Psoas muscle (tissue), 8 donors: Measurements from ENCODE around the gene ITGB5. TPM values are rescaled to one million over a fixed set of nuclear protein-coding genes. Genes with fewer than 3 reads are reported as not detected.
A peak's percentile ranks its signal among the peaks of the same experiment; 100 is the strongest.

Experiments used
- ATAC-seq, 4 donors: fragments of 200-7000 bp; cut with Tn5 transposase; one replicate each; pipeline ENCODE4 v1.9.1; 2020; ENCODE audit warnings: moderate library complexity in 3 of 4, mild to moderate bottlenecking in 2 of 4
- DNase-seq, 2 donors: peaks; one replicate each; pipeline ENCODE4 v3.0.0-alpha.2; 2020
- H3K27ac ChIP-seq: fragments of 200-600 bp; one replicate; pipeline ENCODE4 v1.8.0; 2022
- H3K27me3 ChIP-seq, 3 donors: fragments of 200-600 bp in 1 of 3; one replicate each; pipeline versions ENCODE4 v1.6.1 to v1.8.0; 2013 to 2022; ENCODE audit warnings: low read length in 2 of 3, mild to moderate bottlenecking in 2 of 3, moderate library complexity in 1 of 3; ENCODE audit not compliant: insufficient read depth in 3 of 3
- H3K36me3 ChIP-seq, 2 donors: fragments of 200-600 bp in 1 of 2; one replicate each; pipeline versions ENCODE4 v1.6.1 to v1.8.0; 2013 to 2022; ENCODE audit warnings: low read depth in 1 of 2, mild to moderate bottlenecking in 1 of 2, moderate library complexity in 1 of 2; ENCODE audit not compliant: insufficient read depth in 1 of 2
- H3K4me1 ChIP-seq: fragments of 200-600 bp; one replicate; pipeline ENCODE4 v1.8.0; 2022
- H3K4me3 ChIP-seq: fragments of 200-600 bp; one replicate; pipeline ENCODE4 v1.8.0; 2022; ENCODE audit warnings: mild to moderate bottlenecking
- H3K9me3 ChIP-seq: fragments of 200-600 bp; one replicate; pipeline ENCODE4 v1.8.0; 2022
- WGBS, 3 donors: extraction: QIAGEN DNeasy Blood & Tissue Kit; methylation state at CpG; one replicate each; pipeline versions ENCODE4 v1.1.6 to v1.1.7; 2013; 5-methylcytosine and 5-hydroxymethylcytosine counted together
- intact Hi-C, 2 donors: fragments of 100-400 bp; cut with DNase I; formaldehyde crosslinking; loops; one replicate each; pipeline versions ENCODE4 v1.11.0 to v1.14.2; 2022
- polyA plus RNA-seq, 3 donors: library from polyadenylated mRNA; stranded (reverse); fragments of 200-250 nt; gene quantifications; one replicate each; pipeline ENCODE4 v1.2.3, GENCODE V29; 2013
- total RNA-seq, 4 donors: library from RNA; stranded (reverse); fragmentation: NEBNext Ultra II Directional in 2 of 4; extraction: Animal tissue kit (Norgen Biotek cat#: 25700) in 2 of 4; gene quantifications; one replicate each; pipeline versions ENCODE4 v1.2.1 to v1.2.4, GENCODE V29; 2021 to 2023
- TF ChIP-seq, protein P1 (sequence below): fragments of 200-600 bp; IDR thresholded peaks from one replicate; pipeline ENCODE4 v1.8.0; 2022; ENCODE audit warnings: antibody characterized with exemption
- donor health status: healthy with polysubstance abuse.
- donor health status: DM: no; HTN: no; CAD: no; lungs with moderate emphysema.
- donor health status: Bipolar disorder and iron deficiency.
- donor health status: healthy.
- donor health status: DM: yes; HTN: yes; CAD: no.
- donor health status: DM: no; HTN: no; CAD: no.
- donor health status: DM: no; HTN: no; CAD: no.
- donor health status: DM: yes; HTN: yes; CAD: no.

ITGB5 gene
- total and polyA plus RNA-seq, 7 donors: 19.3 to 61.5 (median 37.5) TPM

DNA sequence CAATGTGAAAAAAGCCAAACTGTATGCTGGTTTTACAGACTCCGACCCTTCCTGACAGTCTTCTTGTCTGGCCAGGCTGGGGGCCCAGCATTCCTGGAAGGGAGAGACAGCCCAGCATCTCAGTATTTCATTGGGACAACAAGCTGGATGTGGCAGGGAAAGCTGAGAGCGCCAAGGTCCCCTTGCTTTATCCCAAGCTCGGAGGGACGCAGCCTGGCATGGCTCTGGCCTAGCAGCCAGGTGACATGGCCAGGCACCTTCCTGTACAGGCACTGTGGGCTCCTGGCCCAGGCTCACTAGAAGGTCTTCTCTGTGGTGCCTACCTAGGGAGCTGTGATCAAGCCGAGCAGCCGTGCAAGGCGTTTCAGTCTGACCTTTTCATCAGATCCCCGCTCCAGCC lies 124.0 kb downstream of the ITGB5 start:
- Histone ChIP-seq H3K4me3 (no peak overlapping the region), H3K9me3 (no peaks in the 10 kb centered on the region), H3K27me3 (no peaks in the 10 kb centered on the region), H3K36me3 (peaks cover 0 to 55% of the 10 kb centered on the region in 2 donors), H3K27ac (no peak overlapping the region), H3K4me1 (peaks cover 8% of the 10 kb centered on the region)
- TF ChIP-seq, protein P1, sequence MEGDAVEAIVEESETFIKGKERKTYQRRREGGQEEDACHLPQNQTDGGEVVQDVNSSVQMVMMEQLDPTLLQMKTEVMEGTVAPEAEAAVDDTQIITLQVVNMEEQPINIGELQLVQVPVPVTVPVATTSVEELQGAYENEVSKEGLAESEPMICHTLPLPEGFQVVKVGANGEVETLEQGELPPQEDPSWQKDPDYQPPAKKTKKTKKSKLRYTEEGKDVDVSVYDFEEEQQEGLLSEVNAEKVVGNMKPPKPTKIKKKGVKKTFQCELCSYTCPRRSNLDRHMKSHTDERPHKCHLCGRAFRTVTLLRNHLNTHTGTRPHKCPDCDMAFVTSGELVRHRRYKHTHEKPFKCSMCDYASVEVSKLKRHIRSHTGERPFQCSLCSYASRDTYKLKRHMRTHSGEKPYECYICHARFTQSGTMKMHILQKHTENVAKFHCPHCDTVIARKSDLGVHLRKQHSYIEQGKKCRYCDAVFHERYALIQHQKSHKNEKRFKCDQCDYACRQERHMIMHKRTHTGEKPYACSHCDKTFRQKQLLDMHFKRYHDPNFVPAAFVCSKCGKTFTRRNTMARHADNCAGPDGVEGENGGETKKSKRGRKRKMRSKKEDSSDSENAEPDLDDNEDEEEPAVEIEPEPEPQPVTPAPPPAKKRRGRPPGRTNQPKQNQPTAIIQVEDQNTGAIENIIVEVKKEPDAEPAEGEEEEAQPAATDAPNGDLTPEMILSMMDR: no peak
- intact Hi-C loops: no loop called here
- WGBS, 3 donors: 92 to 95% (median 94%) methylated on average over 8 of the region's 8 CpGs
- DNase-seq: no peak
- ATAC-seq: no peak

DNA sequence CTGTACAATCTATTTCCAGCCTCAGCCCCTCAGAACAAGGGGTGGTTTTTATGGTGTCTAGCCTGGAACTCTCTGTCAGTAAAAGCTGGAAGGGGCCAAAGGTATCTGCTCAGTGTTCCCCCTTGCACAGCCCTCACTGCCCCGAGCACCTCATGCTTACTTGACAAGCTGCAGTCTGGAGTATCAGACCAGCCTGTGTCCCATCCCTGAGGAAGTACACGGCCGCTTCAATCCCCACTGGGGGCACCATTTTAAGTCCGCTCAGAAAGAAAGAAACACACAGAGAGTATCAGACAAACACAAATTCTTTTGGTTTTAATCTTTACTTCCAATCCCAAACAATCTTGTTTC lies 124.5 kb downstream of the ITGB5 start:
- Histone ChIP-seq H3K36me3 (peaks cover 0 to 50% of the 10 kb centered on the region in 2 donors), H3K4me3 (no peak overlapping the region), H3K4me1 (peaks cover 8% of the 10 kb centered on the region), H3K9me3 (no peaks in the 10 kb centered on the region), H3K27ac (no peak overlapping the region), H3K27me3 (no peaks in the 10 kb centered on the region)
- TF ChIP-seq, protein P1: no peak
- 90 to 94% (median 93%) methylated on average over 4 of the region's 4 CpGs for WGBS, 3 donors
- ATAC-seq: no peak
- no peak for DNase-seq
- intact Hi-C loops: loop anchor here in 1 of 2 donors (1.0 kb wide), 1 partner anchor 139 kb away; no protein-coding TSS in a partner anchor

DNA sequence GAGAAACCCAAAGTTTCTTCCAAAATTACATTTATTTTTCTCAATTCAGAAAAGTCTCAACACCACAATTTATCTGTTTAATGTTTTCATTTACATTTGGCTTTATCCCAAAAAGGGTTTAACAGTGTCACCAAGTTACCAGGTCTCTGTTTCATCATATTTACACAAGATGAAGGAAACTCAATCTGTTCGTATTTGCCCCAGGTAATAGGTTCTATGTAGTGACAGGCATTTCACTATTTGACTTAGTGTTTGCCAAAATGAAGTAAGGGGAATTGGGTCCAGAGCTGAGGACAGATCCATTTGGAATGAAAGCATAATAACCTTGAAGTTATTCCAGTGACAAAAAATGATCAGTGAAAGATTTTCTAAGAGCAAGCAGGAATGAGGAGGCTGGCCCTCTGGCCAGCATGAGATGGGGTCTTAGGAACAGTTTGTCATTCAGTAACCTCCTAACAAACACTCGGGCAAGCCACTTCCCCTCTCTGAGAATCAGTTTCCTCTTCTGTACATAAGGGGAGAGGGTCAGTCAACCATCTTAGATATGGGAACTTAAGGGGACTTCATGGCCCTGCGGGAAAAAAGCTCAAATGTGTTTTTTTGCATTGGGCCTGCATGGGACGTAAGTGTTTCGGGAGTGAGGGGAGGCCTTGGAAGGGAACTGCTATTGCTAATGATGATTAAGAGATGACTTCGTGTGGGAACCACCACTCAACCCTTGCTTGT lies 125.1 kb downstream of the ITGB5 start:
- Histone ChIP-seq H3K4me1 (peaks cover 8% of the 10 kb centered on the region), H3K9me3 (no peaks in the 10 kb centered on the region), H3K27me3 (no peaks in the 10 kb centered on the region), H3K36me3 (peaks cover 0 to 44% of the 10 kb centered on the region in 2 donors), H3K4me3 (no peak overlapping the region), H3K27ac (peak overlapping the region; percentile 50)
- WGBS, 3 donors: 79 to 87% (median 81%) methylated on average over 6 of the region's 6 CpGs
- TF ChIP-seq, protein P1: no peak
- no peak for ATAC-seq
- intact Hi-C loops: loop anchor here (1.0 to 2.0 kb wide), 2 partner anchors 139 to 225 kb away; no protein-coding TSS in a partner anchor
- no peak for DNase-seq

DNA sequence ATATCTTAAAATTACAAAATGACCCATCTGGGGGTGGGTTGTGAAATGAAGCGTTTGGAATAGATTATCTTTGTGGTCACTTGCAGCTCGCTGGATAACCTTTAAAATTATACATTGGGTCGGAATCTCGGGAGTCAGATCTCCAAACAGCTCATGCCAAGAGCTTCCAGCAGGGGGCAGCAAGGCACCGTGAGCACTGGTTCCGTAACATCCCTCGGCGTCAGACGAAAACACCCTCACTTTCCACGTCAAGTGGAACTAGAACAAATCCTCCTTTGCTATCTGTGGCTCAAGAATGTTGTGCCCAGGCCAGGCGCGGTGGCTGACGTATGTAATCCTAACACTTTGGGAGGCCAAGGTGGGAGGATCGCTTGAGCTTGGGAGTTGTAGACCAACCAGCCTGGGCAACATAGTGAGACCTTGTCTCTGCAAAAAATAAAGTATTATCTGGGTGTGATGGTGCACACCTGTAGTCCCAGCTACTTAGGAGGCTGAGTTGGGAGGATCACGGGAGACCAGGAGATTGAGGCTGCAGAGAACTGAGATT lies 125.8 kb downstream of the ITGB5 start:
- peaks cover 0 to 36% of the 10 kb centered on the region in 2 donors for H3K36me3 ChIP-seq
- no peaks in the 10 kb centered on the region for H3K9me3 ChIP-seq
- WGBS, 3 donors: 6 to 9% (median 6%) methylated on average over 15 of the region's 15 CpGs
- peak; percentile 87 to 96 (median 92) for ATAC-seq
- no peaks in the 10 kb centered on the region for H3K27me3 ChIP-seq
- peaks cover 8% of the 10 kb centered on the region for H3K4me1 ChIP-seq
- H3K4me3 ChIP-seq: no peak overlapping the region
- peak; percentile 86 to 92 for DNase-seq
- H3K27ac ChIP-seq: peak overlapping the region; percentile 50
- intact Hi-C loops: loop anchor here in 1 of 2 donors (1.0 to 2.0 kb wide), 2 partner anchors 140 to 225 kb away; no protein-coding TSS in a partner anchor
- TF ChIP-seq, protein P1: peak; percentile 97
